K562 (cell line): ENCODE measurements around the gene BORCS8. TPM values are rescaled to one million over a fixed set of nuclear protein-coding genes. Genes with fewer than 3 reads are reported as not detected.

Source experiments
- MCM3 ChIP-seq: fragments of 450-650 bp; IDR thresholded peaks from 2 replicates; pipeline ENCODE4 v1.6.1; 2016
- PHF8 ChIP-seq: fragments of 200-600 bp; sonication (generic); IDR thresholded peaks from 2 replicates; pipeline ENCODE4 v1.6.1; 2012; ENCODE audit warnings: mixed run types, mild to moderate bottlenecking, inconsistent platforms, low read length, moderate library complexity, borderline replicate concordance
- RAD21 ChIP-seq, 2 experiments: fragments of 250-450 bp in 1 of 2; fragments of 450-650 bp in 1 of 2; sonication (Bioruptor Pico) in 1 of 2; formaldehyde crosslinking in 1 of 2; IDR thresholded peaks in 1 of 2; conservative IDR thresholded peaks in 1 of 2; 2 replicates each; pipeline versions ENCODE4 v1.4.0 to v1.8.0; 2020 to 2022; ENCODE audit warnings: mild to moderate bottlenecking in 2 of 2, moderate library complexity in 1 of 2
- ZC3H4 ChIP-seq: sonication (generic); formaldehyde crosslinking; IDR thresholded peaks from 2 replicates; pipeline ENCODE4 v1.9.0; 2021; ENCODE audit warnings: missing genetic modification reagents, borderline replicate concordance
- polyA plus RNA-seq, 8 experiments: library from polyadenylated mRNA; depleted of rRNA in 4 of 8; stranded (reverse) in 5 of 8; unstranded in 3 of 8; fragments of >200 nt; fragmentation: Nextera tagmentation in 2 of 8; fragmentation: Illumina TruSeq in 1 of 8; extraction: Ambion mirVana in 2 of 8; extraction: Trizol in 1 of 8; gene quantifications; 2 replicates each; pipeline versions ENCODE4 v1.2.1 to v1.2.3, GENCODE V29; 2011 to 2014; ENCODE audit warnings: inconsistent platforms in 1 of 8, missing spikeins in 1 of 8
- total RNA-seq, 7 experiments: library from RNA; depleted of rRNA in 6 of 7; stranded (reverse); fragments of >200 nt in 6 of 7; fragmentation: Illumina TruSeq in 2 of 7; extraction: Trizol in 2 of 7; gene quantifications; 2 replicates each; pipeline versions ENCODE4 v1.2.1 to v1.2.3, GENCODE V29; 2011 to 2021; ENCODE audit warnings: low replicate concordance in 1 of 7
- TF ChIP-seq, protein P1 (sequence below), 2 experiments: fragments of 450-650 bp in 1 of 2; sonication (generic) in 1 of 2; formaldehyde crosslinking in 1 of 2; IDR thresholded peaks; 2 replicates each; pipeline versions ENCODE4 v1.7.1 to v1.9.0; 2016 to 2022; ENCODE audit warnings: inconsistent platforms in 1 of 2, mild to moderate bottlenecking in 1 of 2, missing genetic modification reagents in 1 of 2
- TF ChIP-seq, protein P2 (sequence below), 2 experiments: fragments of 150-350 bp in 1 of 2; IDR thresholded peaks; 2 replicates each; pipeline ENCODE4 v1.6.1; 2012 to 2016; ENCODE audit warnings: low read depth in 2 of 2, low read length in 2 of 2, mild to moderate bottlenecking in 1 of 2, moderate library complexity in 1 of 2
- TF ChIP-seq, protein P3 (sequence below): fragments of 450-650 bp; conservative IDR thresholded peaks from 2 replicates; pipeline ENCODE4 v1.6.1; 2016; ENCODE audit warnings: missing genetic modification characterization, low read depth, mild to moderate bottlenecking, control low read depth, missing compliant biosample characterization

The BORCS8 gene
- total and polyA plus RNA-seq, 9 of the 15 experiments (the other 6 are each of a cell fraction or from before 2014, with no cell fraction given), result 4.6 to 33.6 (median 16.3) TPM

DNA sequence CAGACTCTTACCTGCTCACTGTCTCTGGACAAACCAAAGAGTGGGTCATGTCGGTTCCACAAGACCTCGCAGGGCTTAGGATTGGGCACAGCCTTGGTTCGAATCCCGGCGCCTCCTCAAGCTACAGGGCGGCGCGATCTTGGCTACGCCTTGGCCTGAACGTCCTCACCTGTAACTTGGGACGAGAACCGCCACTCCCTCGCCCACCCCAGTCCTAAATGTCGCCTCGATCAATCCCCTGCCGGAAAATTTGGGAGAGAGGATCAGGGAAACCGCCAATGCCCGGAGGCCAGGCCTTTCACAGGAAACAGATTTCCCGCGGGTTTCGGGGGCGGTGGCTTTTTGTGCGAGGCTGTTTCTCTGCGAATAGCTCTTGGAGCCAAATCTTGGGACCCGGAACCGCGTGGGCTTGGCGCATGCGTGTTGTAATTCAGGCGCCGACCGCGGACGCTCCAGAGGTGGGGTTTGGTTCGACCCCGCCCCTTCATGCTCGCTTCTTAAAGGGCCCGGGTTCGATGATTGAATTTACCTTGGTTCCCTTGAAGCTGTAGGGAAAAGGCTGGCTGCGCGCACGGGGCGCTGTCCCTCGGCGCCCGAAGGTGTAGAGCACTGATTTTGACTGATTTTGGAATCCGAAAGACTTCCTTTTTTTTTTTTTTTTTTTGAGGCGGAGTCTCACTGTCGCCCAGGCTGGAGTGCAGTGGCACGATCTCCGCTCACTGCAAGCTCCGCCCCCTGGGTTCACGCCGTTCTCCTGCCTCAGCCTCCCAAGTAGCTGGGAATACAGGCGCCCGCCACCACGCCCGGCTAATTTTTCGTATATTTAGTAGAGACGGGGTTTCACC lies 11.3 kb upstream of the BORCS8 start, which contains the start of gene NR2C2AP (continued):
- TF ChIP-seq, protein P1, sequence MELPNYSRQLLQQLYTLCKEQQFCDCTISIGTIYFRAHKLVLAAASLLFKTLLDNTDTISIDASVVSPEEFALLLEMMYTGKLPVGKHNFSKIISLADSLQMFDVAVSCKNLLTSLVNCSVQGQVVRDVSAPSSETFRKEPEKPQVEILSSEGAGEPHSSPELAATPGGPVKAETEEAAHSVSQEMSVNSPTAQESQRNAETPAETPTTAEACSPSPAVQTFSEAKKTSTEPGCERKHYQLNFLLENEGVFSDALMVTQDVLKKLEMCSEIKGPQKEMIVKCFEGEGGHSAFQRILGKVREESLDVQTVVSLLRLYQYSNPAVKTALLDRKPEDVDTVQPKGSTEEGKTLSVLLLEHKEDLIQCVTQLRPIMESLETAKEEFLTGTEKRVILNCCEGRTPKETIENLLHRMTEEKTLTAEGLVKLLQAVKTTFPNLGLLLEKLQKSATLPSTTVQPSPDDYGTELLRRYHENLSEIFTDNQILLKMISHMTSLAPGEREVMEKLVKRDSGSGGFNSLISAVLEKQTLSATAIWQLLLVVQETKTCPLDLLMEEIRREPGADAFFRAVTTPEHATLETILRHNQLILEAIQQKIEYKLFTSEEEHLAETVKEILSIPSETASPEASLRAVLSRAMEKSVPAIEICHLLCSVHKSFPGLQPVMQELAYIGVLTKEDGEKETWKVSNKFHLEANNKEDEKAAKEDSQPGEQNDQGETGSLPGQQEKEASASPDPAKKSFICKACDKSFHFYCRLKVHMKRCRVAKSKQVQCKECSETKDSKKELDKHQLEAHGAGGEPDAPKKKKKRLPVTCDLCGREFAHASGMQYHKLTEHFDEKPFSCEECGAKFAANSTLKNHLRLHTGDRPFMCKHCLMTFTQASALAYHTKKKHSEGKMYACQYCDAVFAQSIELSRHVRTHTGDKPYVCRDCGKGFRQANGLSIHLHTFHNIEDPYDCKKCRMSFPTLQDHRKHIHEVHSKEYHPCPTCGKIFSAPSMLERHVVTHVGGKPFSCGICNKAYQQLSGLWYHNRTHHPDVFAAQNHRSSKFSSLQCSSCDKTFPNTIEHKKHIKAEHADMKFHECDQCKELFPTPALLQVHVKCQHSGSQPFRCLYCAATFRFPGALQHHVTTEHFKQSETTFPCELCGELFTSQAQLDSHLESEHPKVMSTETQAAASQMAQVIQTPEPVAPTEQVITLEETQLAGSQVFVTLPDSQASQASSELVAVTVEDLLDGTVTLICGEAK (IDR thresholded peaks at IDR 0.05), result no peak; the same call in 1 of the 2 replicates
- TF ChIP-seq, protein P1 (CRISPR knock-in tag; IDR thresholded peaks at IDR 0.05), result no peak
- TF ChIP-seq, protein P2, sequence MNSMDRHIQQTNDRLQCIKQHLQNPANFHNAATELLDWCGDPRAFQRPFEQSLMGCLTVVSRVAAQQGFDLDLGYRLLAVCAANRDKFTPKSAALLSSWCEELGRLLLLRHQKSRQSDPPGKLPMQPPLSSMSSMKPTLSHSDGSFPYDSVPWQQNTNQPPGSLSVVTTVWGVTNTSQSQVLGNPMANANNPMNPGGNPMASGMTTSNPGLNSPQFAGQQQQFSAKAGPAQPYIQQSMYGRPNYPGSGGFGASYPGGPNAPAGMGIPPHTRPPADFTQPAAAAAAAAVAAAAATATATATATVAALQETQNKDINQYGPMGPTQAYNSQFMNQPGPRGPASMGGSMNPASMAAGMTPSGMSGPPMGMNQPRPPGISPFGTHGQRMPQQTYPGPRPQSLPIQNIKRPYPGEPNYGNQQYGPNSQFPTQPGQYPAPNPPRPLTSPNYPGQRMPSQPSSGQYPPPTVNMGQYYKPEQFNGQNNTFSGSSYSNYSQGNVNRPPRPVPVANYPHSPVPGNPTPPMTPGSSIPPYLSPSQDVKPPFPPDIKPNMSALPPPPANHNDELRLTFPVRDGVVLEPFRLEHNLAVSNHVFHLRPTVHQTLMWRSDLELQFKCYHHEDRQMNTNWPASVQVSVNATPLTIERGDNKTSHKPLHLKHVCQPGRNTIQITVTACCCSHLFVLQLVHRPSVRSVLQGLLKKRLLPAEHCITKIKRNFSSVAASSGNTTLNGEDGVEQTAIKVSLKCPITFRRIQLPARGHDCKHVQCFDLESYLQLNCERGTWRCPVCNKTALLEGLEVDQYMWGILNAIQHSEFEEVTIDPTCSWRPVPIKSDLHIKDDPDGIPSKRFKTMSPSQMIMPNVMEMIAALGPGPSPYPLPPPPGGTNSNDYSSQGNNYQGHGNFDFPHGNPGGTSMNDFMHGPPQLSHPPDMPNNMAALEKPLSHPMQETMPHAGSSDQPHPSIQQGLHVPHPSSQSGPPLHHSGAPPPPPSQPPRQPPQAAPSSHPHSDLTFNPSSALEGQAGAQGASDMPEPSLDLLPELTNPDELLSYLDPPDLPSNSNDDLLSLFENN (IDR thresholded peaks at IDR 0.05; ENCODE audit: low read depth in 2 of 2, low read length in 2 of 2), result no peak
- peak; percentile 59; the same call in 1 of the 2 replicates for TF ChIP-seq PHF8
- no peak for TF ChIP-seq ZC3H4 (CRISPR knock-in tag)
- TF ChIP-seq, protein P3, sequence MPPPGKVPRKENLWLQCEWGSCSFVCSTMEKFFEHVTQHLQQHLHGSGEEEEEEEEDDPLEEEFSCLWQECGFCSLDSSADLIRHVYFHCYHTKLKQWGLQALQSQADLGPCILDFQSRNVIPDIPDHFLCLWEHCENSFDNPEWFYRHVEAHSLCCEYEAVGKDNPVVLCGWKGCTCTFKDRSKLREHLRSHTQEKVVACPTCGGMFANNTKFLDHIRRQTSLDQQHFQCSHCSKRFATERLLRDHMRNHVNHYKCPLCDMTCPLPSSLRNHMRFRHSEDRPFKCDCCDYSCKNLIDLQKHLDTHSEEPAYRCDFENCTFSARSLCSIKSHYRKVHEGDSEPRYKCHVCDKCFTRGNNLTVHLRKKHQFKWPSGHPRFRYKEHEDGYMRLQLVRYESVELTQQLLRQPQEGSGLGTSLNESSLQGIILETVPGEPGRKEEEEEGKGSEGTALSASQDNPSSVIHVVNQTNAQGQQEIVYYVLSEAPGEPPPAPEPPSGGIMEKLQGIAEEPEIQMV (tag), result peak; percentile 69
- TF ChIP-seq RAD21 (CRISPR knock-in tag; conservative IDR thresholded peaks at IDR 0.05 in 1 of 2, IDR thresholded peaks at IDR 0.05 in 1 of 2), result no peak
- TF ChIP-seq MCM3, result no peak
